Thyroid gland (tissue), 4 donors: ENCODE data around the gene RADX. TPM values are rescaled to one million over a fixed set of nuclear protein-coding genes. Genes with fewer than 3 reads are reported as not detected.
A peak's percentile ranks its signal among the peaks of the same experiment; 100 is the strongest.

ENCODE experiments used
- DNase-seq, 2 donors: peaks; one replicate each; pipeline ENCODE4 v3.0.0-alpha.2; 2019
- H3K27ac ChIP-seq, 3 donors: fragments of 200-600 bp; sonication (generic); 1 replicate in 2 of 3; 2 replicates in 1 of 3; pipeline ENCODE4 v1.5.1; 2016 to 2019; ENCODE audit warnings: mild to moderate bottlenecking in 1 of 3, moderate library complexity in 1 of 3
- H3K27me3 ChIP-seq: fragments of 200-600 bp; sonication (generic); one replicate; pipeline ENCODE4 v1.5.1; 2019
- H3K36me3 ChIP-seq, 2 donors: fragments of 200-600 bp; sonication (generic); one replicate each; pipeline ENCODE4 v1.5.1; 2016 to 2019
- H3K4me1 ChIP-seq, 2 donors: fragments of 200-600 bp; sonication (generic); one replicate each; pipeline ENCODE4 v1.5.1; 2017 to 2019
- H3K4me3 ChIP-seq, 3 donors: fragments of 200-600 bp; sonication (generic); replicated peaks in 1 of 3; 1 replicate in 2 of 3; 2 replicates in 1 of 3; pipeline ENCODE4 v1.5.1; 2016; ENCODE audit warnings: mild to moderate bottlenecking in 1 of 3
- H3K9me3 ChIP-seq: fragments of 200-600 bp; sonication (generic); one replicate; pipeline ENCODE4 v1.5.1; 2017
- CTCF ChIP-seq, 6 experiments: fragments of 200-600 bp in 3 of 6; fragments of 450-650 bp in 3 of 6; sonication (generic) in 3 of 6; IDR thresholded peaks; one replicate each; pipeline ENCODE4 v1.5.1; 2016 to 2019; ENCODE audit warnings: antibody characterized with exemption in 6 of 6, mild to moderate bottlenecking in 2 of 6, inconsistent platforms in 1 of 6, moderate library complexity in 1 of 6
- POLR2A ChIP-seq, 2 donors: fragments of 450-650 bp; IDR thresholded peaks; one replicate each; pipeline ENCODE4 v1.6.1; 2017; ENCODE audit warnings: antibody characterized with exemption in 2 of 2, mild to moderate bottlenecking in 2 of 2, moderate library complexity in 1 of 2
- WGBS, 2 donors: methylation state at CpG; one replicate each; pipeline ENCODE4 v1.1.5; 2017; 5-methylcytosine and 5-hydroxymethylcytosine counted together
- intact Hi-C: fragments of 100-400 bp; cut with DNase I; formaldehyde crosslinking; loops from one replicate; pipeline ENCODE4 v1.15.1; 2023
- total RNA-seq, 4 donors: library from RNA; depleted of rRNA; stranded (reverse); fragments of >200 nt; gene quantifications; one replicate each; pipeline ENCODE4 v1.2.3, GENCODE V29; 2016

The RADX gene
- total RNA-seq, 4 donors from 2014 or later: 5.5 to 21.0 (median 11.4) TPM

- no peak overlapping the region for H3K4me3 ChIP-seq
- TF ChIP-seq POLR2A (IDR thresholded peaks at IDR 0.05) (no peak), CTCF (IDR thresholded peaks at IDR 0.05) (no peak)
- no peaks in the 10 kb centered on the region for H3K27me3 ChIP-seq
- no peaks in the 10 kb centered on the region for H3K4me1 ChIP-seq
- DNase-seq: no peak
- no peaks in the 10 kb centered on the region for H3K9me3 ChIP-seq
- no peaks in the 10 kb centered on the region for H3K36me3 ChIP-seq
- intact Hi-C loops: no loop called here
- no peak overlapping the region for H3K27ac ChIP-seq
- 49 to 79% methylated on average over 2 of the region's 2 CpGs for WGBS, 2 donors
Measured at GRCh38 chrX:106588801-106589200, 23.0 kb upstream of the RADX start.

- 54 to 61% methylated on average over 2 of the region's 2 CpGs for WGBS, 2 donors
- Histone ChIP-seq H3K27me3 (no peaks in the 10 kb centered on the region), H3K27ac (no peak overlapping the region), H3K9me3 (no peaks in the 10 kb centered on the region), H3K36me3 (no peaks in the 10 kb centered on the region), H3K4me1 (no peaks in the 10 kb centered on the region), H3K4me3 (no peak overlapping the region)
- no peak for TF ChIP-seq CTCF (IDR thresholded peaks at IDR 0.05)
- no peak for TF ChIP-seq POLR2A (IDR thresholded peaks at IDR 0.05)
- no peak for DNase-seq
- intact Hi-C loops: no loop called here
Measured at GRCh38 chrX:106599411-106599810, 12.4 kb upstream of the RADX start.

GRCh38 chrX:106606571-106606970 is 5.2 kb upstream of the RADX start:
- no peaks in the 10 kb centered on the region for H3K27me3 ChIP-seq
- 75 to 88% methylated on average over 1 of the region's 1 CpG for WGBS, 2 donors

GRCh38 chrX:106608016-106608415 is 3.8 kb upstream of the RADX start:
- Histone ChIP-seq H3K4me1 (peaks cover 0 to 2% of the 10 kb centered on the region in 2 donors), H3K27me3 (no peaks in the 10 kb centered on the region), H3K36me3 (no peaks in the 10 kb centered on the region), H3K27ac (no peak overlapping the region), H3K4me3 (no peak overlapping the region), H3K9me3 (no peaks in the 10 kb centered on the region)
- no peak for DNase-seq
- 40 to 51% methylated on average over 6 of the region's 6 CpGs for WGBS, 2 donors
- intact Hi-C loops: no loop called here
- TF ChIP-seq CTCF (IDR thresholded peaks at IDR 0.05) (no peak), POLR2A (IDR thresholded peaks at IDR 0.05) (no peak)

More at GRCh38 chrX:106606571-106606970, 5.2 kb upstream of the RADX start:
- intact Hi-C loops: no loop called here
- Histone ChIP-seq H3K4me3 (no peak overlapping the region), H3K4me1 (no peaks in the 10 kb centered on the region), H3K27ac (no peak overlapping the region), H3K9me3 (no peaks in the 10 kb centered on the region), H3K36me3 (no peaks in the 10 kb centered on the region)
- DNase-seq: no peak
- TF ChIP-seq CTCF (IDR thresholded peaks at IDR 0.05): no peak
- TF ChIP-seq POLR2A (IDR thresholded peaks at IDR 0.05): no peak

GRCh38 chrX:106611317-106611678 is 480 bp upstream of the RADX start:
- Histone ChIP-seq H3K27ac (no peak overlapping the region), H3K27me3 (no peaks in the 10 kb centered on the region), H3K9me3 (no peaks in the 10 kb centered on the region), H3K36me3 (no peaks in the 10 kb centered on the region), H3K4me3 (peak overlapping the region in 2 of 3 donors; percentile 23 to 36), H3K4me1 (peaks cover 0 to 3% of the 10 kb centered on the region in 2 donors)
- intact Hi-C loops: no loop called here
- 39 to 41% methylated on average over 1 of the region's 1 CpG for WGBS, 2 donors
- TF ChIP-seq POLR2A (IDR thresholded peaks at IDR 0.05) (no peak), CTCF (IDR thresholded peaks at IDR 0.05) (no peak)
- no peak for DNase-seq
